ENCODE results near the gene SAAL1. TPM values are rescaled to one million over a fixed set of nuclear protein-coding genes. Genes with fewer than 3 reads are reported as not detected.

Gene SAAL1
- total RNA-seq, 4 donors from 2014 or later = 10.3 to 19.1 (median 11.1) TPM

- 69% methylated on average over 4 of the region's 4 CpGs for WGBS
- intact Hi-C loops (cut with DNase I) = no loop called here
- Histone ChIP-seq H3K27ac (replicated peaks in 1 of 4) (no peak overlapping the region), H3K4me1 (no peaks in the 10 kb centered on the region), H3K4me3 (no peak overlapping the region), H3K27me3 (no peaks in the 10 kb centered on the region), H3K36me3 (peaks cover 0 to 5% (median 0%) of the 10 kb centered on the region in 4 donors), H3K9me3 (no peaks in the 10 kb centered on the region)
- no peak for TF ChIP-seq EP300 (IDR thresholded peaks at IDR 0.05)
- no peak for TF ChIP-seq POLR2A (IDR thresholded peaks at IDR 0.05; ENCODE audit: low read depth)
- TF ChIP-seq POLR2AphosphoS5 (IDR thresholded peaks at IDR 0.05) = no peak
- no peak for TF ChIP-seq CTCF (IDR thresholded peaks at IDR 0.05)
- no peak for DNase-seq (ENCODE audit: extremely low spot score)
Observed at GRCh38 chr11:18063862-18064434, 41.9 kb downstream of the SAAL1 start.

- intact Hi-C loops (cut with DNase I) = no loop called here
- no peak for DNase-seq (ENCODE audit: extremely low spot score)
- 83% methylated on average over 5 of the region's 5 CpGs for WGBS
- TF ChIP-seq POLR2A (IDR thresholded peaks at IDR 0.05; ENCODE audit: low read depth) = no peak
- no peak for TF ChIP-seq CTCF (IDR thresholded peaks at IDR 0.05)
- TF ChIP-seq POLR2AphosphoS5 (IDR thresholded peaks at IDR 0.05) = no peak
- no peak for TF ChIP-seq EP300 (IDR thresholded peaks at IDR 0.05)
- H3K4me3 ChIP-seq = no peak overlapping the region
- H3K4me1 ChIP-seq = no peaks in the 10 kb centered on the region
- no peak overlapping the region for H3K27ac ChIP-seq (replicated peaks in 1 of 4)
- H3K27me3 ChIP-seq = no peaks in the 10 kb centered on the region
- H3K9me3 ChIP-seq = no peaks in the 10 kb centered on the region
- H3K36me3 ChIP-seq = peaks cover 0 to 5% (median 0%) of the 10 kb centered on the region in 4 donors
Observed at GRCh38 chr11:18063125-18063524, 42.8 kb downstream of the SAAL1 start.

GRCh38 chr11:18061351-18061750, 44.5 kb downstream of the SAAL1 start:
- H3K27ac ChIP-seq (replicated peaks in 1 of 4) = no peak overlapping the region
- H3K4me3 ChIP-seq = no peak overlapping the region
- peaks cover 0 to 5% (median 0%) of the 10 kb centered on the region in 4 donors for H3K36me3 ChIP-seq
- no peak for TF ChIP-seq POLR2A (IDR thresholded peaks at IDR 0.05; ENCODE audit: low read depth)
- no peak for TF ChIP-seq POLR2AphosphoS5 (IDR thresholded peaks at IDR 0.05)
- no peak for TF ChIP-seq EP300 (IDR thresholded peaks at IDR 0.05)
- TF ChIP-seq CTCF (IDR thresholded peaks at IDR 0.05) = no peak
- DNase-seq (ENCODE audit: extremely low spot score) = no peak
- H3K9me3 ChIP-seq = no peaks in the 10 kb centered on the region
- H3K4me1 ChIP-seq = no peaks in the 10 kb centered on the region
- H3K27me3 ChIP-seq = no peaks in the 10 kb centered on the region
- intact Hi-C loops (cut with DNase I) = no loop called here
- WGBS = 72% methylated on average over 2 of the region's 2 CpGs

GRCh38 chr11:18056561-18057181, 49.2 kb downstream of the SAAL1 start:
- WGBS = 85% methylated on average over 1 of the region's 1 CpG

More at GRCh38 chr11:18056561-18057181, 49.2 kb downstream of the SAAL1 start:
- intact Hi-C loops (cut with DNase I) = no loop called here
- Histone ChIP-seq H3K36me3 (no peaks in the 10 kb centered on the region), H3K9me3 (no peaks in the 10 kb centered on the region), H3K4me1 (no peaks in the 10 kb centered on the region), H3K27ac (replicated peaks in 1 of 4) (no peak overlapping the region), H3K27me3 (no peaks in the 10 kb centered on the region), H3K4me3 (no peak overlapping the region)
- TF ChIP-seq EP300 (IDR thresholded peaks at IDR 0.05) = no peak
- TF ChIP-seq POLR2AphosphoS5 (IDR thresholded peaks at IDR 0.05) = no peak
- no peak for TF ChIP-seq POLR2A (IDR thresholded peaks at IDR 0.05; ENCODE audit: low read depth)
- no peak for TF ChIP-seq CTCF (IDR thresholded peaks at IDR 0.05)
- DNase-seq (ENCODE audit: extremely low spot score) = no peak
